SK-N-MC (cell line): ENCODE results near the gene SH3PXD2A.

Experiments used
- EZH2 ChIP-seq: fragments of 200-600 bp; sonication (generic); IDR thresholded peaks from one replicate; pipeline ENCODE4 v1.6.1; 2017; ENCODE audit warnings: antibody characterized with exemption
- POLR2AphosphoS5 ChIP-seq: IDR thresholded peaks from 2 replicates; pipeline ENCODE4 v1.6.1; 2012; ENCODE audit warnings: mild to moderate bottlenecking, low read depth, low read length, borderline replicate concordance

DNA sequence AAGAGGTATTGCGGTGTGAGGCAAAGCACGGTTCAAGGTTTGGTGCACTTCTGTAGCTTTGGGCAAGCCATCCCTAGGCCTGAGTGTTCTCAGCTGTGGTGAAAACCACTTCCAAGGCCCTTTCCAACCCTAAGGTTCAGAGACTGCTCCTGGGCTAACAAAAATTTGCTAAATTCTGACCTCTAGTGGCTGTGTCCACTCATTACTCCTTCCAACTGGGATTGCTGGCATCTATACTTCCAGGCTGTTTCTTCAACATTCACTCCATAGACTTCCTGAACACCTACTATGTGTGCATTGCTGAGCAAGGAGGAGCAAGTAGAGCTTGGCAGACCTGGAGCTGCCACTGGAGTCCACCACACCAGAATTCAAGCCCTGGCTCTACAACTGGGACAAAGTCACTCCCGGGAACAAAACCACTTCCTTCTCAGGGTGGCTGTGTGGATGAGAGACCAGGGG, 29.3 kb upstream of the SH3PXD2A start:
- TF ChIP-seq POLR2AphosphoS5 (no peak), EZH2 (no peak)
